T1000 (cell line): Measurements from ENCODE around the gene VWA1.
"Not testable (repeated sequence)": the region's sequence is repeated elsewhere in the genome, so short reads cannot be mapped to it uniquely, and the experiment has no call there.

Experiments
- DNase-seq: peaks from one replicate; lab custom pipeline; 2025; ENCODE audit warnings: mixed read lengths; lab: John Stamatoyannopoulos, UW

The VWA1 gene

DNA sequence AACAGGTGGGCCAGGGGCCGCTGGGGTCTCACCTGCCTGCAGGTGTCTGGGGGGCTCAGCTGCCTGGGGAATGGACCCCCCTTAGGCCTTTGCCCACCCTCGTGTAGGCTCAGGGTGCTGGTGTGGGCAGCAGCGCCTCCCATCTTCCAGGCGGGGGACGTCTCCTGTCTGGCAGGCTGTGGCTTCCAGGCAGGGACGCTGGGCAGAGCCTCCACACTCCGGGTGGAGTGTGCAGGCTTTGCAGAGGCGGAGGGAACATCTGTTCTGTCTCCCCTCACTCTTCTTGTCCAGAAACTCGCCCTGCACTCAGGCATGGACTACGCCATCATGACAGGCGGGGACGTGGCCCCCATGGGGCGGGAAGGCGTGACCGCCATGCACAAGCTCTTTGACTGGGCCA, 20.4 kb downstream of the VWA1 start:
- not testable (repeated sequence) for DNase-seq

DNA sequence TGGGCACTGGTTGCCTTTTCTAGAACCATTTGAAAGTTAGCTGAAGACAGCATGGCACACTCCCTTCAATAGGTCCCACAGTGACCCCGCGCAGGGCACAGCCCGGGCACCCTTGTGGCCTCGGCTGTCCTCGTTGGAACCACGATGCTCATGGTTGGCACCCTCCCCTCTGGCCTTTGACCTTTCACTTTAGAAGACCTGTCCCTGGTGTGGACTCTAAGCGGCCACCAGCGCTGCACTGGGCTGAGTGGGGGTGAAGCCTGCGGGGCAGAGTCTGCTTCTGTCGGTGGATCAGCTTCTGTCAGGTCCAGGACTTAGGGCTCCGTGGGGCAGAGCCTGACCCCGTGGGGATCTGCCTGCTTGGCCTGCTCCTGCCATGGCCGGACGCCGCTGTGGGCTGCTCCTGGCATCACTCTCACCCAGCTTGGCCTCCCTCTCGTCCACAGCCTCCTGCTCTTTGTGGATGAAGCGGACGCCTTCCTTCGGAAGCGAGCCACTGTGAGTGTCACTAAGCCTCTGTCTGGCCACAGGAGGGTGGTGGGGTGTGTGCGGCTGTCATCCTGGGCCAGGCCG, 21.3 kb downstream of the VWA1 start:
- DNase-seq = not testable (repeated sequence)

DNA sequence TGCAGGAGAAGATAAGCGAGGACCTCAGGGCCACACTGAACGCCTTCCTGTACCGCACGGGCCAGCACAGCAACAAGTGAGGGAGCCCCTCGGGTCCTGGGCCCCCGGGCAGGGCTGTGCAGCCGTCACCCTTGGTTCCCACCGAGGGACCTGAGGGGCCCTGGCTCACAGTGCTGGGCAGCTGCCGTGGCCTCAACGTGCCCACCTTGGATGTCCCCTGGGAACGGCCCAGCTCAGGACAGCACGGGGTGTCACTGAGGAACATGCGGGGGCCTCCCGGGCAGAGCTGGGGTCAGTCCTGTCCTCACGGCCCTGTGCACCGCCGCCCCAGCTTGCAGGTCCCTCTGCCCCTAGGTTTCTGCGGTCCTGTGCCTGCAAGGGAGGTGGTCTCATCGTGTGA, 23.7 kb downstream of the VWA1 start:
- not testable (repeated sequence) for DNase-seq

DNA sequence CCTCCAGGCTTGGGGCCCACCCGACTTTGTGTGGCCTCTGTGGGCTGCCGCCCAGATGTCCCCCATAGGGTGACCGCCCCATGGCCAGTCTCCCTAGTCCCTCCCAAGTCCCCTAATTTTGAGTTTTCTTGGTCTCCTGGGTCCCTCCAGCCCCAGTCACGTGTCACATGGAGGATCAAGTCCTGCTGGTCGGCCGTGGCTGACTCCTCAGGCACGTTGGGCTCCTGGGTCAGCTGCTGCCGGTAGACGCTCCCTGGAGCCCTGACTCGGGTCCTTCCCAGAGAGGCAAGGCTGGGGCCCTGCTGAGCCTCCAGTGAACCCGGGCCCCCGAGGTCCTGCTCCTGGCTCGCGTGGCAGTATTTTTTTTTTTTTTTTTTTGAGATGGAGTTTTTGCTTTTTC, 24.2 kb downstream of the VWA1 start:
- not testable (repeated sequence) for DNase-seq

DNA sequence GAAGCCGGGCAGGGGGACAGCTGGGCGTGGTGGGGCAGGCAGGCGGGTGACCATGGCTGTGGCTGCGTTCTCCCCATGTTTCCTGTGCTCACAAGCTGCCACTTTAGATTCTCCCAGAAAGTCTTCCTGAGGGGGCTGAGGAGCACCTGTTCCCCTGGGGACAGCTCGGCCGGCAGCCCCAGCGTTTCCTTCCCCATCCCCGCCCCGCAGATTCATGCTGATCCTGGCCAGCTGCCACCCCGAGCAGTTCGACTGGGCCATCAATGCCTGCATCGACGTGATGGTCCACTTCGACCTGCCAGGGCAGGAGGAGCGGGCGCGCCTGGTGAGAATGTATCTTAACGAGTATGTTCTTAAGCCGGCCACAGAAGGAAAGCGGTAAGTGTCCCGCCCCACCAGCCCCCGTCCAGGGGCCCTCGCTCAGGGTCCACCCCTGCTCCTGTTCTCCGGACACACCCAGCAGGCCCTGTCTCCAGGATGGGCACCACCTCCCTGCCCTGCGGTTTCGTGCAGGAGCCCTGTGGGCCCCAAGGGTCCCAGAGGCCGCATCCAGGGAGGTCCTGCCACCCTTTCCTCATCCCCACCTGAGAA, 25.1 kb downstream of the VWA1 start:
- no peak for DNase-seq

DNA sequence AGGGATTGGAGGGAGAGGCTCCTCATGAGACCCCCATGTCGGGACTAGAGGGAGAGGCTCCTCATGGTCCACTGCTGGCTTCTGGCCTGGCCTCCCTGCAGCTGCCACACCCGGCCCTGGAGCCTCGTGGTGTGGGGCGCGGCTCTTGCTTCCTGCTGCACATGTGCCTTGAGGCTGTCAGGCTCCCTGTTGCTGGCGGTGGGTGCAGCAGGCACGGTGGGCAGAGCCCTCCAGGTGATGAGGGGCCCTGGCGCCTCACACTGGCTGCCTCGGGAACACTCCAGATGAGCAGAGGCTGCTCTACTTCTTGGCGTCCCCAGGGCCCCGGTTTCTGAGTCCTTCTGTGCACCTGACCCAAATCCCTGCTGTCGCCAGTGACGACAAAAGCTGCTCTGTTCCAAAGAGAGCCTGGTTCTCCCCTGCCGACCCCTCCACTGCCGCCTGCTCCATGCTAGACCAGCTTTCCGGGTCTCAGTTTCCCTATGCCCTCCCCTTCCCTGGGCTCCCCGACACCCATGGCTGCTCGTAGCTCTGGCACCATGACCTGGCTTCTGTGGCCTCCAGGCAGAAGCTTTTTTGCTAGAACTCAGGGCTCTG, 26.3 kb downstream of the VWA1 start:
- no peak for DNase-seq

DNA sequence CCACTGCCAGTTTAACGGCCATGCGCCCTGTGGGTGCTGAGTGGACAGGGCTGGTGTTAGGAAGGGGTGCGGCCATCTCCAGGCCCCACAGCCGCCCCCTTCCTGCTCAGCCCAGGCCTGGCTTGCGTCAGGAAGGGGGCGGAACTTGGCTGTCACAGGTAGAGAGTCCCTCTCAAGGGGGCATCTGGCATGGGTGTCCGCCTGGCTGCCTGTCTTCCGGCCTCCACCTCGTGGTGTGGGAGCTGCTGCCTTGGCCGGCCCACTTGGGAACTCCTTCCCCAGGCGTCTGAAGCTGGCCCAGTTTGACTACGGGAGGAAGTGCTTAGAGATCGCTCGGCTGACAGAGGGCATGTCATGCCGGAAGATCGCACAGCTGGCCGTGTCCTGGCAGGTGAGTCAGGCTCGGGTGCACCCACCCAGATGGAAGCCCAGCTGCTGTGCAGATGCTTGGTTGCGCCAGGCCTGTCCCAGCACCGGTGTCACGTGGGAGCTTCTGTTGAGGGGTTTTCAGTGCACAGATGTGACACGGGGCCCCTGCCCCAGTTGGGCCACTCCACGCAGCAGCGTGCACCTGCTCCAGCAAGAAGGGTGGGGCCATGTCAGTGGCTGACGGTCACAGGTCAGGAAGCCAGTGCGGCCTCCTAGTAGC, 27.0 kb downstream of the VWA1 start:
- no peak for DNase-seq

DNA sequence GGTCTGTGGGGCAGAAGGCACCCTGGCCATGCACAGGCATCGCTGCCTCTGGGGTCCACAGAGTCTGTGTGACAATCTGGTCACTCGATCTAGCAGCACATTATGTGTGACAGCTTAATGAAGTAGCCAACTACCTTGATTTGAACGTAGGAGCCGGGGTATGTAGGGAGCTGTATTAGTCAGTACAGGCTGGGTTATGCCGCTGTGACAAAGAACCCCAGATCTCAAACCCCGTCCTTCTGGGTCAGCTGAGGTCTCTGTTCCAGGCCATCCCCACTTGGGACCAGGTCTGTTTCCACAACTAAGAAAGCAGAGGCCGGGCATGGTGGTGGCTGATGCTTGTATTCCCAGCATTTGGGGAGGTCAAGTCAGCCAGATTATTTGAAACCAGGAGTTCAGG, 27.8 kb downstream of the VWA1 start:
- DNase-seq = no peak

DNA sequence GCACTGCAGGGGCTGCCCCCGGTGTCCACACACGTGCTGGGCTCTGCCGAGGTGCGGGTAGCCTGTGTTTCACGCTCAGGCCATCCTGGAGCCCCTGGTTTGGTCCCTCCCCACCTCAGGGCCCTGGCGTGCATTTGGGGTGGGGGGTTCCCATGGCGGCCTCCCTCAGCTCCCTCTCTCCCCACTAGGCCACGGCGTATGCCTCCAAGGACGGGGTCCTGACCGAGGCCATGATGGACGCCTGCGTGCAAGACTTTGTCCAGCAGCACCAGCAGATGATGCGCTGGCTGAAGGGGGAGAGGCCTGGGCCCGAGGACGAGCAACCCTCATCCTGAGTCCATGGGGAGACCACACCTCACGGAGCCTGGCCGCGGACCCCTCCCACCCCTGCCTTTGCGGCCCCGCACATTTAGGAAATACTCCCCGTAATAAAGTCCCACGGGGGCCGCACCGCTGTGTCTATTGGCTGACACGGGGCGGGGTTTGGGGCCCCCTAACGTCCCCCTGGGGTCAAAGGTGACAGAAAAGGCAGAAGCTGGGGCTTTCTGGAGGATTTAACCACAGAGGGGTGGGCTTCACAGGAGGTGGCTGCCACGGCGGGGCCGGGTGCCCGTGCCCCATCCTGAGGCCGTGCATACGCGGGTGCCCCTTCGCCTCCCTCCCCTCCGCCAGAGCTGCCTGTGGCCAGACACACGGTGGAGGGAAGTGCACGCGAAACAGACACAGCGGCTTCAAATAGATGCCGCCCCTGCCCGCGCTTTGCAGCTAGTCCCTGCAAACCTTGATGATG, 32.9 kb downstream of the VWA1 start:
- DNase-seq = not testable (repeated sequence)

DNA sequence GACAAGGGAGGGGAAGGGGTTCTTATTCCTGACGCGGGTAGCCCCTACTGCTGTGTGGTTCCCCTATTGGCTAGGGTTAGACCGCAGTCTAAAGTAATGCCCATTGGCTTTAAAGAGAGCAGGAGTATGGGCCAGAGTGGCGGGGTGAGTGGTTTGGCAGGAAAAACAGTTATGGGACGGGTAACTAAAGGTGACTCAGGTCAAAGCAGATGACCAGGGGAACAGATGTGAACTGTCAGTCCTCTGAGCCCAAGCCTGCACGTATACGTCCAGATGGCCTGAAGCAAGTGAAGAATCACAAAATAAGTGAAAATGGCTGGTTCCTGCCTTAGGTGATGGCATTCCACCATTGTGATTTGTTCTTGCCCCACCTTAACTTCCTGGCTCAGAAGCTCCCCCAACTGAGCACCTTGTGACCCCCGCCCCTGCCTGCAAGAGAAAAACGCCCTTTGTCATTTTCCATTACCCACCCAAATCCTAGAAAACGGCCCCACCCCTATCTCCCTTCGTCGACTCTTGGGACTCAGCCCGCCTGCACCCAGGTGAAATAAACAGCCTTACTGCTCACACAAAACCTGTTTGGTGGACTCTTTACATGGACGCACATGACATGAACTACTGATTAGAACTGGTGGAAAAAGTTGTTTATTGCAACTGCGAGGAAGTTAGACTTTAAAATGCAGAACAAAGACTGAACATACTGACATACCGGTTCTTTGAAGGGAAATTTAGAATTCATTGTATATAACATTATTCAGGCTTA, 35.3 kb downstream of the VWA1 start:
- no peak for DNase-seq

DNA sequence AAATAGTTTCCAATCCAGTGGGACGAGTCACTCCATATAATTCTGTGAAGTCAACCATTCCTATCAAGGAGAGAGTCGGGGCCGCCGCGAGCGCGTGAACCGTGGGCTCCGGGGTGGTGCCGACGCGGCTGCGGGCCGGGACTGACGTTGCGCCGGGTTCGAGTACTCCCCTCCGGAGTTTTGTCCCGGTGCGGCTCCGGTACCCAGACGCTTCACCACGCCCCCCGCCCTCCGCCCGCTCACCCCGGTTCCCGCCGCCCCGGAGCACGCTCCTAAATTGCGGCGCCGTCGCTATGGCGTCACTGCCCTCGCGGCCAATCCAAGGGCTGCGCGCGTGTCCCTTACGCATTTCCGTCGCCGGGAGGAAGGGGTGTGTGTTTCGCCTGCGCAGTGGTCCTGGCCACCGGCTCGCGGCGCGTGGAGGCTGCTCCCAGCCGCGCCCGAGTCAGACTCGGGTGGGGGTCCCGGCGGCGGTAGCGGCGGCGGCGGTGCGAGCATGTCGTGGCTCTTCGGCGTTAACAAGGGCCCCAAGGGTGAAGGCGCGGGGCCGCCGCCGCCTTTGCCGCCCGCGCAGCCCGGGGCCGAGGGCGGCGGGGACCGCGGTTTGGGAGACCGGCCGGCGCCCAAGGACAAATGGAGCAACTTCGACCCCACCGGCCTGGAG, 36.0 kb downstream of the VWA1 start, which contains the start of gene ATAD3B:
TSS of gene ATAD3B (plus strand) at position 377 of the 664 bp plus-strand sequence. CDS start at position 497, 120 bp downstream.
- DNase-seq = peak; percentile 82

DNA sequence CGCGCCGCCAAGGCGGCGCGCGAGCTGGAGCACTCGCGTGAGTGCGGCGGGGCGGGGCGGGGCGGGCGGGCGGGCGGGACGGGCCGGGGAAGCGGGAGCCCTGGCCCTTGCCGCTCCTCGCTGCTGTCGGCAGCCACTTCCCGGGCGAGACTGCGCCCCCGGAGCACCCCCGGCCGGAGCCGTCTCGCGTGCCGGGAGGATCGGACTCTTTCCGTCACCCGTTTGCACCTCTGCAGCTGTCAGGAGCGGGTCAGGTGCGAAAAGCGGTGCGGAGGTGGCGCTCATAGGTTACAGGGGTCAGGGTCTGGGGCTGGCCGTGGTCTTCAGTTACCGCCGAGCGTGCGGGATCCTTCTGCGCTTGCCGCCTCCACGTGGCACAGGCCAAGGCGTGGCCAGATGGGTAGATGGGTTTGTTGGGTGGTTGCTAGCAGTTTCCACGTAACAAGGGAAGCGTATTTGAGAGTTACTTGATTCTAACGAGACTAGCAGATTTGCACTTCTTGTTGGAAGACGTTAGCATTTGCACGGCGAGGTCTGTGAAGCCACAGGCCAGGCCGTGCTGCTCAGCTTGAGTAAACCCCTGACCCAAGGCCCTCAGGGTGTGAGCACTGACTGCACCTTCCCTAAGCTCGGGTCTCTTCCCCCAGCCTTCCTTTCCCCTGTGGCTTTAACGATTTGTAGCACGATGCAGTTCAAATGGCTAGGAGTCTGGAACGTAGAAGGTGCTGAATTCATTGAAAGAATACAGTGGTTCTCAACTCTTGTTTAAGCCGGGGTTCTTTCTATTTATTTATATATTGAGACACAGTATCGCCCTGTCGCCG, 36.8 kb downstream of the VWA1 start:
- not testable (repeated sequence) for DNase-seq

DNA sequence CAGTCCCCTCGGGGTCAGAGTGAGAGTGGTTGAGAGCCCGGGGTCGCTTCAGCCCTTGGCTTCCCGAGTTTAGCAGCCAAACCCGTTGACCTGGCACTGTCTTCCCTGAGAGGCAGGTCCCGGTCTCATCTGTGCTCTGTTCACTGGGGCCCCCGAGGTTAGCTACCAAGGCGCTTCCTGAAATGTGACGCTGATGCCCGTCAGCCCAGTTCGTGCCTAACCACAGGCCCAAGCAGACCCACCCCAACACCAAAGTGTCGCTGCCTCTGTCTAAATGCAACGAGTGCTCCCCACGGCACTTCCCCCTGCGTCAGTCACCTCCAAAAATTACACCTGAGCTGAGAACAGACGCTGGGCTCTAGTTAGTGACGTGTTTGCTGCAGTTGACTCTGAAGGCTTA, 40.5 kb downstream of the VWA1 start:
- DNase-seq = not testable (repeated sequence)

DNA sequence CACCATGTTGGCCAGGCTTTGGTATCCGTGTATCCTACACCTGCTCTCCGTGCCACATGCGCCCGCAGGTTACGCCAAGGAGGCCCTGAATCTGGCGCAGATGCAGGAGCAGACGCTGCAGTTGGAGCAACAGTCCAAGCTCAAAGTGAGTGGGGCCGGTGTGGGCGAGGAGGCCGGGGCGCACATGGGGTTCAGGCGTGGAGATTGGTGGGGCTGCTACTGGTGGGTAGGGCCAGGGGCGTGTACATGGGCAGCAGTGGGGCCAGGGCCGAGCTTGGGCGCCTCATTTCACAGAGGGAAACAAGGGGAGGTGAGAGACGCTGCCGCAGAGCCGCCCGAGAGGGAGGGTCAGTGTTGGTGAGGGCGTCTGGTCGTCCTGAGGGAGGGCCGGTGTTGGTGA, 41.7 kb downstream of the VWA1 start:
- no peak for DNase-seq

DNA sequence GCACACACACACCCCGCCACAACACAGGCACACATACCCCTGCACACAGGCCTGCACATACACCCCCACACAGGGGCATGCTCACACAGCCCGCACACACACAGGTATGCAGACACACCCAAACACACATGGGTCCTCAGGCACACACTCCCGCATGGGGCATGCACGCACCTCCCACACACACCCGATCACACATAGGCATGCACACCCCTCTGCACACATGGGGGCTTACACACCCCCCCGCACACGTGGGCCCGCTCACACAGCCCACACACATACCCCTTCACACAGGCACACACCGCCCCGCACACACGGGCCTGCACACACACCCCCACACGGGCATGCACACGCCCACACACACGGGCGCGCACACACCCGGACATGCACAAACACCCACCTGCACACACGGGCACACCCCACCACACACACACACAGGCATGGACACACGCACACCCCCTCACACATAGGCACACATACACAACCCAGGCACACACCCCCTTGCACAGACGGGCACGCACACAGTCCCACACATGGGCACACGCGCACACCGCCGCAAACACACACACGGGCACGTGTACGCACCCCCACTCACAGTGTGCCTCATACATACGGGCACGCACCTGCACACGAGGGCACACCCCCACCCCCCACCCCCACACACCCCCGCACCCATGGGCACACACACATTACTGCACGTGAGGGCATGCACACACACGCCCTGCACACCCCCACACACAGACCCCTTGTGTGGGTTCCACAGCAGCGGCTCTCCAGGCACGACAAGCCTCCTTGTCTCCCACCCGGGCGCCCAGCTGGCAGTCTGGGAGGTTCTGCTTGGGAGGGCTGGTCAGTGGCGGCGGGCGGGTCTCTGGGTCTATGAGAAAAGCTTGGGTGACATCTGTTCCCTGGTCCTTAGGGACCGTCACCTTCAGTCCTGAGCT, 44.3 kb downstream of the VWA1 start:
- DNase-seq = no peak

DNA sequence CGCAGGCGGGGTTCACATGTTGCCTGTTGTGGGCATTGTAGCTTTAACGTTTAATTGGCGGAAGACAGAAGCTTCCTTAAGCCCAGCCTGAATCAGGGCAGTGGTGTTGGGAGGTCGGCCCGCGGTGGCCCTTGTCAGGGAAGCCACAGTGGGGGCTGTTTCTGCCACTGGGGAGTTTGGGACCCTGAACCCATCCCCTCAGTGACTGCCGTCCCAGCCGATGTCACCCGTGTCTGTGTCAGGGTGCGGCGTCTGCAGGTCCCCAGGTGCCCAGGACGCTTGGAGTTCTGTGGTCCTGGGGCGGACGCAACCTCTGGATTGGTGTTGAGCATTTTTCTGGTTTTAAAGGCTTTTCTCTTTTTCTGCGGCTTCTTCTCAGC, 45.0 kb downstream of the VWA1 start:
- not testable (repeated sequence) for DNase-seq

DNA sequence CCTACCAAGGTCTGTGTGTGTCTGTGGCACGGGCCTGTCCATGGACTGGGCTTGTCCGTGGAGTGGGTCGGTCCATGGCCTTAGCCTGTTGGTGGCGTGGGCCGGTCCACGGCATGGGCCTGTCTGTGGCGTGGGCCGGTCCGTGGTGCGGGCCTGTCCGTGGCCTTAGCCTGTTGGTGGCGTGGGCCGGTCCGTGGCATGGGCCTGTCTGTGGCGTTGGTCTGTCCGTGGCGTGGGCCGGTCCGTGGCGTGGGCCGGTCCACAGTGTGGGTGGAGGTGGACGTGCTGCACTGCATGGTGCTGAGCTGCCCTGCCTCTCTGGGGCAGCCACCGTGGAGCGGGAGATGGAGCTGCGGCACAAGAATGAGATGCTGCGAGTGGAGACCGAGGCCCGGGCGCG, 46.3 kb downstream of the VWA1 start:
- DNase-seq = not testable (repeated sequence)

DNA sequence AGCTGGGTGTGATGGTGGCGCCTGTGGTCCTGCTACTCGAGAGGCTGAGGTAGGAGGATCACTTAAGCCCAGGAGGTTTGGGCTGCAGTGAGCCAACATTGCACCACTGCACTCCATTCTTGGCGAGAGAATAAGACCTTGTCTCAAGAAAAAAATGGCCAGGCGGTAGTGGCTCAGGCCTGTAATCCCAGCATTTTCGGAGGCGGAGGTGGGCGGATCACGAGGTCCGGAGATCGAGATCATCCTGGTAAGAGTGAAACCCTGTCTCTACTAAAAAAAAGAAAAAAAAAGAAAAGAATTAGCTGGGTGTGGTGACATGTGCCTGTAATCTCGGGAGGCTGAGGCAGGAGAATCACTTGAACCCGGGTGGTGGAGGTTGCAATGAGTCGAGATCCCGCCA, 47.4 kb downstream of the VWA1 start:
- no peak for DNase-seq

DNA sequence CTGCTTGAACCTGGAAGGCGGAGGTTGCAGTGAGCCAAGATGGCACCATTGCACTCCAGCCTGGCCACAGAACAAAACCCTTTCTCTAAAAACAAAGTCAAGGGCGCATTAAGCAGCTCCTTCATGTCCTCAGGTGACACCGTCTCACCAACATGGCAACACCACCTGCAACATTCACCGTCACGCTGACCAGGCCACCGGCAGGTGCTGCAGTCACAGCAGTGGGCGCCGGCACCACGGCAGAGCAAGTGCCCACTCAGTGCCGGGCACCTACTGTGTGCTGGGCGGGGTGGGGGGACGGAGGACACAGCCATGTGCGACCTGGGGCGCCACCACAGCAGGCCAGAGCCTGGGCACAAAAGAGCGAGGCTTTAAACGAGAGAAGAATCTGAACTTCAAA, 48.2 kb downstream of the VWA1 start:
- no peak for DNase-seq
